Heart right ventricle (tissue), 16 donors: ENCODE data around the gene CDH23. TPM values are rescaled to one million over a fixed set of nuclear protein-coding genes. Genes with fewer than 3 reads are reported as not detected.

Experiments
- ATAC-seq, 8 donors: fragments of 200-7000 bp; cut with Tn5 transposase; one replicate each; pipeline ENCODE4 v1.9.1; 2020; ENCODE audit warnings: mild to moderate bottlenecking in 8 of 8, moderate library complexity in 8 of 8, moderate number of reproducible peaks in 1 of 8
- DNase-seq, 2 donors: peaks; one replicate each; pipeline ENCODE4 v3.0.0-alpha.2; 2020
- H3K27ac ChIP-seq, 10 donors: fragments of 200-600 bp; sonication (generic) in 2 of 10; one replicate each; pipeline versions ENCODE4 v1.5.0 to v1.8.0; 2020 to 2022; ENCODE audit warnings: mild to moderate bottlenecking in 3 of 10
- H3K27me3 ChIP-seq, 7 donors: fragments of 200-600 bp; one replicate each; pipeline ENCODE4 v1.8.0; 2021 to 2022; ENCODE audit warnings: mild to moderate bottlenecking in 2 of 7
- H3K36me3 ChIP-seq, 9 donors: fragments of 200-600 bp; sonication (generic) in 1 of 9; one replicate each; pipeline versions ENCODE4 v1.5.0 to v1.8.0; 2020 to 2022; ENCODE audit warnings: mild to moderate bottlenecking in 2 of 9
- H3K4me1 ChIP-seq, 9 donors: fragments of 200-600 bp; sonication (generic) in 1 of 9; one replicate each; pipeline versions ENCODE4 v1.5.0 to v1.8.0; 2020 to 2022; ENCODE audit warnings: mild to moderate bottlenecking in 4 of 9
- H3K4me3 ChIP-seq, 10 donors: fragments of 200-600 bp; sonication (generic) in 2 of 10; one replicate each; pipeline versions ENCODE4 v1.5.0 to v1.8.0; 2020 to 2022; ENCODE audit warnings: mild to moderate bottlenecking in 7 of 10, moderate library complexity in 2 of 10
- H3K9me3 ChIP-seq, 11 donors: fragments of 200-600 bp in 10 of 11; sonication (generic) in 2 of 11; one replicate each; pipeline versions ENCODE4 v1.5.0 to v1.8.0; 2013 to 2022; ENCODE audit warnings: mild to moderate bottlenecking in 2 of 11, control low read depth in 1 of 11, moderate library complexity in 1 of 11
- CTCF ChIP-seq, 9 donors: fragments of 200-600 bp; sonication (generic) in 2 of 9; IDR thresholded peaks; one replicate each; pipeline versions ENCODE4 v1.5.0 to v1.8.0; 2021 to 2022; ENCODE audit warnings: antibody characterized with exemption in 9 of 9, mild to moderate bottlenecking in 5 of 9, moderate library complexity in 1 of 9
- WGBS, 2 donors: extraction: QIAGEN DNeasy Blood & Tissue Kit; methylation state at CpG; one replicate each; pipeline ENCODE4 v1.1.7; 2013; ENCODE audit warnings: inconsistent platforms in 1 of 2; 5-methylcytosine and 5-hydroxymethylcytosine counted together
- intact Hi-C, 10 donors: fragments of 100-400 bp; cut with DNase I; formaldehyde crosslinking; loops; one replicate each; pipeline versions ENCODE4 v1.11.1 to v1.14.2; 2022
- polyA plus RNA-seq, 2 donors: library from polyadenylated mRNA; stranded (reverse); fragments of 200-250 nt; gene quantifications; one replicate each; pipeline ENCODE4 v1.2.3, GENCODE V29; 2013
- total RNA-seq, 10 donors: library from RNA; stranded (reverse); fragmentation: NEBNext Ultra II Directional in 3 of 10; extraction: Animal tissue kit (Norgen Biotek cat#: 25700) in 3 of 10; gene quantifications; one replicate each; pipeline versions ENCODE4 v1.2.1 to v1.2.4, GENCODE V29; 2021 to 2023
- donor health status: Arrhythmogenic right ventricular cardiomyopathy.
- donor health status: ischemic (EF 13 %, LVEDD 7.1; RV severe dilation, severe dysfunction).
- donor health status: healthy with polysubstance abuse.
- donor health status: DM: no; HTN: yes; CAD: no.
- donor health status: DM: no; HTN: no; CAD: no.
- donor health status: ischemic (EF 25% LVEDD 6.9; RV normal size, moderate dysfunction).
- donor health status: ischemic (EF 25% LVEDD 5.7; RV mildly dilated, moderate dysfunction).
- donor health status: healthy.
- donor health status: DM: yes; HTN: yes; CAD: no.
- donor health status: Ischemic cardiomyopathy.
- donor health status: ischemic (EF 35%, LVEDD 5.7; RV mildly dilated, moderate dysfunction).
- donor health status: nonischemic (EF 11% LVEDD 7.7; RV severe dilation, severe dysfunction).
- donor health status: DM: yes; HTN: yes; CAD: no.
- donor health status: PGD.
- donor health status: ischemic (EF 29% LVEDD 5.4; RV normal size, mild dysfunction).
- donor health status: nonischemic (EF 23%, LVEDD 6.1; RV moderate dilation, normal function).

The CDH23 gene
- total and polyA plus RNA-seq, 12 donors = 1.1 to 7.7 (median 4.6) TPM

- 88 to 97% methylated on average over 8 of the region's 8 CpGs for WGBS, 2 donors
- no peak overlapping the region for H3K4me3 ChIP-seq
- no peak for ATAC-seq
- no peak overlapping the region for H3K27ac ChIP-seq
- intact Hi-C loops = no loop called here
- H3K9me3 ChIP-seq = peaks cover 0 to 4% (median 0%) of the 10 kb centered on the region in 11 donors
- H3K4me1 ChIP-seq = peaks cover 0 to 3% (median 0%) of the 10 kb centered on the region in 9 donors
- TF ChIP-seq CTCF (IDR thresholded peaks at IDR 0.05) = no peak
- H3K27me3 ChIP-seq = peaks cover 0 to 5% (median 0%) of the 10 kb centered on the region in 7 donors
- no peak for DNase-seq
- no peaks in the 10 kb centered on the region for H3K36me3 ChIP-seq
These were observed 261.7 kb downstream of the CDH23 start for GRCh38 chr10:71658467-71658745.

- 67 to 76% methylated on average over 5 of the region's 5 CpGs for WGBS, 2 donors
- Histone ChIP-seq H3K27ac (no peak overlapping the region), H3K4me3 (no peak overlapping the region), H3K9me3 (peaks cover 0 to 4% (median 0%) of the 10 kb centered on the region in 11 donors), H3K4me1 (peaks cover 0 to 3% (median 0%) of the 10 kb centered on the region in 9 donors), H3K27me3 (peaks cover 0 to 5% (median 0%) of the 10 kb centered on the region in 7 donors), H3K36me3 (no peaks in the 10 kb centered on the region)
- TF ChIP-seq CTCF (IDR thresholded peaks at IDR 0.05) = no peak
- intact Hi-C loops = no loop called here
- ATAC-seq (no peak), DNase-seq (no peak)
These were observed 262.5 kb downstream of the CDH23 start for GRCh38 chr10:71659111-71659634.

DNA sequence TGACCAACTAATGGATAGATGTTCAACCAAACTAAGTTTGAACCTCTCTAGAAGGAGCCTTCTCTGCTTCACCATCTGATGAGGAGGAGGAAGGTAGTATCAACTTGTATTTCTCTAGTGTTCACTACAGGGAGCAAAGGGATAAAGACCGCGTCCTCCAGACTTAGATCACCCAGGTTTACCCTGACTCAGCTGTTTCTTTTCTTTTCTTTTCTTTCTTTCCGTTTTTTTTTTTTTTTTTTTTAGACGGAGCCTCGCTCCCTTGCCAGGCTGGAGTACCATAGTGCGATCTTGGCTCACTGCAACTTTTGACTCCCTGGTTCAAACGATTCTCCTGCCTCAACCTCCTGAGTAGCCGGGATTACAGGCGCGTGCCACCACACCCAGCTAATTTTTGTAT lies 263.0 kb downstream of the CDH23 start:
- Histone ChIP-seq H3K36me3 (no peaks in the 10 kb centered on the region), H3K4me1 (peaks cover 0 to 3% (median 0%) of the 10 kb centered on the region in 9 donors), H3K27me3 (peaks cover 0 to 5% (median 0%) of the 10 kb centered on the region in 7 donors), H3K9me3 (peaks cover 0 to 4% (median 0%) of the 10 kb centered on the region in 11 donors), H3K4me3 (no peak overlapping the region), H3K27ac (no peak overlapping the region)
- intact Hi-C loops = loop anchor here in 2 of 10 donors (5.0 kb wide), 1 partner anchor 38 kb away; no protein-coding TSS in a partner anchor
- 85 to 90% methylated on average over 10 of the region's 10 CpGs for WGBS, 2 donors
- ATAC-seq (no peak), DNase-seq (no peak)
- no peak for TF ChIP-seq CTCF (IDR thresholded peaks at IDR 0.05)

GRCh38 chr10:71660313-71660712 lies 263.6 kb downstream of the CDH23 start:
- peaks cover 0 to 5% (median 0%) of the 10 kb centered on the region in 7 donors for H3K27me3 ChIP-seq
- no peak for TF ChIP-seq CTCF (IDR thresholded peaks at IDR 0.05)
- intact Hi-C loops = loop anchor here in 2 of 10 donors (5.0 kb wide), 1 partner anchor 37 kb away; no protein-coding TSS in a partner anchor
- no peak overlapping the region for H3K27ac ChIP-seq
- no peak for DNase-seq
- WGBS, 2 donors = 84 to 91% methylated on average over 4 of the region's 4 CpGs
- H3K36me3 ChIP-seq = no peaks in the 10 kb centered on the region
- ATAC-seq = no peak
- peaks cover 0 to 4% (median 0%) of the 10 kb centered on the region in 11 donors for H3K9me3 ChIP-seq
- H3K4me1 ChIP-seq = peaks cover 0 to 3% (median 0%) of the 10 kb centered on the region in 9 donors
- H3K4me3 ChIP-seq = no peak overlapping the region
